GM08714 (cell line): Measurements from ENCODE around the gene RGS6.

ENCODE experiments used
- H3K4me3 ChIP-seq: fragments of 200-500 bp; sonication (Bioruptor generic); 2 replicates; pipeline ENCODE4 v1.5.1; 2014; ENCODE audit warnings: mild to moderate bottlenecking, low read length, inconsistent platforms
- ZNF274 ChIP-seq: IDR thresholded peaks from 2 replicates; pipeline ENCODE4 v1.6.1; 2012; ENCODE audit warnings: mild to moderate bottlenecking, low read depth, low read length

RGS6 gene

DNA sequence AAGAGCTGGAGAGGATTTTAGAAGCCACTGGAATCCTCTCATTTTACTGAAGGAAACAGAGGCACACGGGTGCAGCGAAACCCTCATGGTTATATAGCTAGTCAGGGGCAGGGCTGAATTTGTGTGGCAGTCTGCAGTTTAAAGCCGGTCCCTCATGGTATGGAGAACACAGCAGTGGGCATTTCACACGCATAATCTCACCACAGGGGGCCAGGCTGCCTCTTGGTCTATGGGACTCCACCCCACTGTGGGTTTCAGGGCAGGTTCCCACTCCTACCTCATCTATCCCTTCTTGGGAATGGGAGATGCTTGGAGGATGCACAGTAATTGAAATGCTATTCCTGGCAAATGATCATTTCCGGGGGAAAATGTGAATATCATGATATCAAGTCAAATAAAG is 400.6 kb downstream of the RGS6 start:
- TF ChIP-seq ZNF274: no peak
- no peak overlapping the region for H3K4me3 ChIP-seq

DNA sequence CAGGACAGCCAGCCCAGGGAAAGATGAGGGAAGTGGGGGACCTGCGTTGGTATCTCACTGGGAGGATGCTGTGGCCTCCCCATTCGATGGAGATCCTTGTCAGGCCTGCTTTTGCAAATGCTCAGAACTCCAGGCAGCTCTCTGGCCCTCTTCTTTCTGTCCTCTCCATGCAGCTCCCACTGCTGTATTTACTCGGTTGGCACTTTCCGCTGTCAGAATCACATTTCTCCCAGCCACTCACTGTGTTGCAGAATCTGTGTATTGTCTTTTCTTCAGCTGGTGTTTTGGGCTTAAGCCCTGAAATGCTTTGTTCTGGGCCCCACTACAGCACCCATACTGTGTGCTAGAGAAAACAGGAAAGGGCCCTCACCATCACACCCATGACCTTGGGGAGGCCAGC is 401.1 kb downstream of the RGS6 start:
- TF ChIP-seq ZNF274: no peak
- no peak overlapping the region for H3K4me3 ChIP-seq

DNA sequence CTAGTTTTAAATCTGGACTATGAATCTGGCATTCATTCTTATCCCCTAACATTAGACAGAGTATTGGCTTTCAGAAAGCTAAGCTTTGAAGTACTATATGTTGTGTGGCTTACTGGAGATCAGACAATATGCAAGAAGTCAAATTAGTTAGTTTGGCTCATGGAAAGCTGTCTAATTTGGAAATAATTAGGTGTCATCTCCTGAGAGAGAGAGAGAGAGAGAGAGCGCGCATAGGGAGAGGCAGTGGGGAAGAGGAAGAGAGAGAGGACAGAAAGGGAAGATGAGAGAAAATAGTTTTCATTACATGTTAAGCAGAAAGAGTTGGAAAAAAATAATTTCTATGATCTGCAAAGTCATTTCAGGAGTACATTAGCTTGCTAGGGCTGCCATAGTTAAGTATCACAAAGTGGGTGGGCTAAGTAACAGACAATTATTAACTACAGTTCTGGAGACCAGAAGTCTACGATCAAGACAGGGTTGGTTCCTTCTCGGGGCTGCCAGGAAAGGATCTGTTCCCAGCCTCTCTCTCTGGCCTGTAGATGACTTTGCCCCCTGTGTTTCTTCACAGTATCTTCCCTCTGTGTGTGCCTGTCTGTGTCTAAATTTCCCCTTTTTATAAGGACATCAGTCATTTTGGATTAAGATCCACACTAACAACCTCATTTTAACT is 404.2 kb downstream of the RGS6 start:
- no peak for TF ChIP-seq ZNF274
- no peak overlapping the region for H3K4me3 ChIP-seq

DNA sequence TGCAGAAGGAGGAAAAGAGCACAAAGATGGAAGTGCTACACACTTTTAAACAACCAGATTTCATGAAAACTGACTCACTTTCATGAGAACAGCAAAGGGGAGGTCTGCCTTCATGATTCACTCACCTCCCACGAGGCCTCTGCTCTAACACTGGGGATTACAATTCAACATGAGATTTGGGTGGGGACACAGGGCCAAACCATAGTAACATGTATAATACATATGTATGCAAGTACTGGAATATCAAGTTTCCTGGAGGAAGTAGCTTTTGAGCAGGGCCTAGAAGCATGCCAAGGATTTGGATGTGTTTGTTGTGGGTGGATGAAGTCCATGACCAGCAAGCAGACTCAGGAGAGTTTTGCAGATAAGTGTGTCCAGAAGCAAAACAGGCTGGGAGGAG is 409.0 kb downstream of the RGS6 start:
- no peak overlapping the region for H3K4me3 ChIP-seq
- TF ChIP-seq ZNF274: no peak

DNA sequence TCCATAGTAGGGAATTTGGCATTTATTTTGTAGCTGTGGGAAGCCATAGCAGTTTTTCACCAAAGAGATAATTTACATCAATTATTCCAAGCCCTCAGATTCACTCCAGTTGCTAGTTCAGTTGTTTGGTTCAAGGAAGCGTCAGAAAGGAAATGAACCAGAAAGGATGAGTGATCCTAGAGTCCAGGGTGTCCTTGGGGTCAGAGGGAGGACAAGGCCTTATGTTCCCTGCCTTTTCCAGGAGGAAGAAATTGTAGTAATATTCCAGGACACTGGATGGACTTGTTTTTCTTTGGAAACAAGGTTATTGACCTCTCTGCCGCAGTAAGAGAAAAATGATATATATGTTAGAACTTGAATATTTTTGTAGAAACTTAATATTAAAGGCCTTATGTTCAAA is 409.5 kb downstream of the RGS6 start:
- H3K4me3 ChIP-seq: no peak overlapping the region

DNA sequence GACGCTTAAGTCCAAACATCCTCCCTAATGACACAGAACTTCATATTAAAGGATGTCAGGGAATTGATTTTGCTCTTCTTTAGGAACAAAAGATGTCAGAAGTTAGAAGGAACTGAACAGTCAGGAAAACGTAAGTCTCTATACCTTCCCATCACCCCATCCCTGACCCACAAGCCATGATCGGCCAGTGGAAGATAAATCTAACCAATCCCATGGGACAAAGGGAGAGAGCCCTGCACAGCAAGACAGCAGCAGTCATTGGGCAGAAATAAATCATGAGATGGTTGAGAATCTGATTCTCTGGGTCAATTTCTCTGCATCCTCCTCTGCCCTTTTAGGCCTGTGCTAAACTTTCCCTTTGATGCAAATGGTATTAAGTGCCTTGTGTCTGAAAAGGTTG is 414.9 kb downstream of the RGS6 start:
- no peak for TF ChIP-seq ZNF274
- no peak overlapping the region for H3K4me3 ChIP-seq

More for the DNA sequence above, 409.5 kb downstream of the RGS6 start:
- TF ChIP-seq ZNF274: no peak

GRCh38 chr14:72350215-72350614 is 418.0 kb downstream of the RGS6 start:
- no peak for TF ChIP-seq ZNF274
- H3K4me3 ChIP-seq: no peak overlapping the region

- no peak for TF ChIP-seq ZNF274
- H3K4me3 ChIP-seq: no peak overlapping the region
These were observed 419.8 kb downstream of the RGS6 start for GRCh38 chr14:72352012-72352411.

DNA sequence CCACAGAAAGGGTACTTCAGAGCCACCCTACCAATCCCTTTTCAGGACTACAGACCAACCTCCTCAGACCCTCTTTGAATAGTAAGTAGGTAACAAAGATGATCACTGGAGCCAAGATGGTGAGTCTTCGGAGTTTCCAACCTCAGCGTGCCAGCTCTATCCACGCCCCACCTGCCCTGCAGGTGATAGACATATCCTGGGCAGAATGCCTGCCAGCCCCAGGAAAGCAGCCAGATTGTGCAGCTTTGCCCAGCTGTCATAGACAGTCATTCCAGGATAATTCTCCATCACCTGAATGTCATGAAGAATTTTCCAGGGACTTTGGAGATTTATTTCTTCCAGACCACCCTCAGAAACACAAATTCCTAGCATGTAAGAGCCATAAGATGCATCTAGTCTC is 434.4 kb downstream of the RGS6 start:
- TF ChIP-seq ZNF274: no peak
- H3K4me3 ChIP-seq: no peak overlapping the region

GRCh38 chr14:72369106-72369505 is 436.9 kb downstream of the RGS6 start:
- no peak overlapping the region for H3K4me3 ChIP-seq
- TF ChIP-seq ZNF274: no peak

DNA sequence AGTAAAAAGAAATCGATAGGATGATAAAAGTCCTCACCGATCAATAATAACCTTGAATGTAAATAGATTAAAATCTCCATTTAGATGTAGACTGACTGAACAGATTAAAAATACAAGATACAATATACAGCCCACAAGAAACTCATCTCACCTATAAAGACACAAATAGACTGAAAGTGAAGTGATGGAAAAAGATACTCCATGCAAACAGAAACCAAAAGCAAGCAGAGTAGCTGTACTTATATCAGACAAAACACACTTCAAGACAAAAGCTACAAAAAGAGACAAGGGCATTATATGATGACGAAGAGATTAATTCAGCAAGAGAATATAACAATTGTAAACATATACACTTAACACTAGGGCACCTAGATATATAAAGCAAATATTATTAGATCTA is 444.8 kb downstream of the RGS6 start:
- H3K4me3 ChIP-seq: no peak overlapping the region
- TF ChIP-seq ZNF274: no peak

GRCh38 chr14:72380456-72380855 is 448.2 kb downstream of the RGS6 start:
- no peak for TF ChIP-seq ZNF274
- H3K4me3 ChIP-seq: no peak overlapping the region

- no peak for TF ChIP-seq ZNF274
- H3K4me3 ChIP-seq: no peak overlapping the region
These were observed 451.6 kb downstream of the RGS6 start for GRCh38 chr14:72383865-72384264.

DNA sequence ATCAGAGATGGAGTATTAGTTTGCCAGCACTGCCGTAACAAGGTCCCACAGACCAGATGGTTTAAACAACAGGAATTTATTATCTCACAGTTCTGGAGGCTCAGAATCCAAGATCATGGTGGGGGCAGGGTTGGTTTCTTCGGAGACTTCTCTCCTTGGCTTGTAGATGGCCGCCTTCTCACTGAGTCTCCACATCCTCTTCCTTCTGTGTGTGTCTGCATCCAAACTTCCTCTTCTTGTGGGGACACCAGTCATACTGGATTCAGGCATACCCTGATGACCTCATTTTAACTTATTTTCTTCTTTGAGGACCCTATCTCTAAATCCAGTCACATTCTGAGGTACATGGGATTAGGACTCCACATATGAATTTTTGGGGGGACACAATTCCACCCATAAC is 455.5 kb downstream of the RGS6 start:
- no peak for TF ChIP-seq ZNF274
- no peak overlapping the region for H3K4me3 ChIP-seq

DNA sequence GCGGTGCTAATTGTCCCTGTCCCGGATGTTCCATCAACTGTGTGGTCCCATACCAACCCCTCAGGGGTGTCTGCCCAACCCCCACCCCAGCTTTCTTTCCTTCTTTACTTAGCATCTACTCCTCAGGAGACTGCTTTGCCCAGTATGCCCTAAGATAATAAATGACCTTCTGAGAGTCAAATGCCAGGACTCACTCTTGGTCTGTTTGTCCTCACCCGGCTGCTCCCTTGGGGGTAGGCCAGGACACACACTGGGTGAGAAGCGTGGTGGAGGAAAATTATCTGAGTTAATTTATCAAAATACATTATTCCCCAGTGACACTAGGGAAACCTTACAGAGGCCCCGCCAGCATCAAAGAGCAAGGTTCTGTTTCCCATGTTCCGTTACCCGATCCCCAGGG is 457.0 kb downstream of the RGS6 start:
- no peak for TF ChIP-seq ZNF274
- no peak overlapping the region for H3K4me3 ChIP-seq

- no peak for TF ChIP-seq ZNF274
These were observed 468.9 kb downstream of the RGS6 start for GRCh38 chr14:72401101-72401625.

More at GRCh38 chr14:72401101-72401625, 468.9 kb downstream of the RGS6 start:
- no peak overlapping the region for H3K4me3 ChIP-seq
